HEK293 (cell line): ENCODE data around the gene CYP2A6.
A peak's percentile ranks its signal among the peaks of the same experiment; 100 is the strongest.

Experiments used
- ATF2 ChIP-seq: fragments of 450-650 bp; formaldehyde crosslinking; IDR thresholded peaks from 2 replicates; pipeline ENCODE4 v1.5.1; 2016; ENCODE audit warnings: missing biosample characterization, missing genetic modification characterization, low read depth
- HOXA7 ChIP-seq: sonication (generic); formaldehyde crosslinking; IDR thresholded peaks from 2 replicates; pipeline ENCODE4 v1.8.1; 2022; ENCODE audit warnings: missing genetic modification reagents, borderline replicate concordance
- KLF7 ChIP-seq: fragments of 450-650 bp; formaldehyde crosslinking; IDR thresholded peaks from 2 replicates; pipeline ENCODE4 v1.5.1; 2016; ENCODE audit warnings: missing biosample characterization, missing genetic modification characterization, borderline replicate concordance
- KLF8 ChIP-seq: fragments of 450-650 bp; formaldehyde crosslinking; IDR thresholded peaks from 2 replicates; pipeline ENCODE4 v1.5.1; 2016; ENCODE audit warnings: missing biosample characterization, missing genetic modification characterization
- OSR2 ChIP-seq: fragments of 450-650 bp; formaldehyde crosslinking; IDR thresholded peaks from 2 replicates; pipeline ENCODE4 v1.5.1; 2016; ENCODE audit warnings: missing biosample characterization, missing genetic modification characterization
- TRIM28 ChIP-seq: IDR thresholded peaks from 2 replicates; pipeline ENCODE4 v1.6.1; 2011; ENCODE audit warnings: low read length, control low read depth, borderline replicate concordance
- TSHZ1 ChIP-seq: fragments of 450-650 bp; formaldehyde crosslinking; IDR thresholded peaks from 2 replicates; pipeline ENCODE4 v1.5.1; 2016; ENCODE audit warnings: missing biosample characterization, missing genetic modification characterization, borderline replicate concordance
- ZFHX2 ChIP-seq: fragments of 450-650 bp; formaldehyde crosslinking; conservative IDR thresholded peaks from 2 replicates; pipeline ENCODE4 v1.5.1; 2016; ENCODE audit warnings: missing biosample characterization, missing genetic modification characterization
- ZFP41 ChIP-seq: fragments of 450-650 bp; formaldehyde crosslinking; IDR thresholded peaks from 2 replicates; pipeline ENCODE4 v1.5.1; 2016; ENCODE audit warnings: missing biosample characterization, missing genetic modification characterization, borderline replicate concordance
- ZNF10 ChIP-seq: fragments of 450-650 bp; formaldehyde crosslinking; IDR thresholded peaks from 2 replicates; pipeline ENCODE4 v1.5.1; 2017; ENCODE audit warnings: missing biosample characterization, missing genetic modification characterization
- ZNF157 ChIP-seq: fragments of 450-650 bp; formaldehyde crosslinking; IDR thresholded peaks from 2 replicates; pipeline ENCODE4 v1.5.1; 2016; ENCODE audit warnings: missing biosample characterization, missing genetic modification characterization
- ZNF174 ChIP-seq: fragments of 450-650 bp; formaldehyde crosslinking; IDR thresholded peaks from 2 replicates; pipeline ENCODE4 v1.5.0; 2017; ENCODE audit warnings: missing biosample characterization, mild to moderate bottlenecking, missing genetic modification characterization
- ZNF184 ChIP-seq: fragments of 450-650 bp; IDR thresholded peaks from 2 replicates; pipeline ENCODE4 v1.5.1; 2018; ENCODE audit warnings: missing biosample characterization, mild to moderate bottlenecking, missing genetic modification characterization
- ZNF214 ChIP-seq: fragments of 450-650 bp; formaldehyde crosslinking; IDR thresholded peaks from 2 replicates; pipeline ENCODE4 v1.5.1; 2017; ENCODE audit warnings: missing biosample characterization, mild to moderate bottlenecking, missing genetic modification characterization, borderline replicate concordance
- ZNF221 ChIP-seq: fragments of 450-650 bp; formaldehyde crosslinking; IDR thresholded peaks from 2 replicates; pipeline ENCODE4 v1.5.1; 2017; ENCODE audit warnings: missing biosample characterization, missing genetic modification characterization, borderline replicate concordance
- ZNF398 ChIP-seq: fragments of 450-650 bp; formaldehyde crosslinking; IDR thresholded peaks from 2 replicates; pipeline ENCODE4 v1.5.1; 2017; ENCODE audit warnings: missing biosample characterization, missing genetic modification characterization
- ZNF501 ChIP-seq: fragments of 450-650 bp; formaldehyde crosslinking; IDR thresholded peaks from 2 replicates; pipeline ENCODE4 v1.5.1; 2016; ENCODE audit warnings: missing biosample characterization, missing genetic modification characterization
- ZNF529 ChIP-seq: fragments of 450-650 bp; formaldehyde crosslinking; IDR thresholded peaks from 2 replicates; pipeline ENCODE4 v1.5.1; 2017; ENCODE audit warnings: missing genetic modification characterization, missing biosample characterization; ENCODE audit not compliant: insufficient replicate concordance
- ZNF660 ChIP-seq: fragments of 450-650 bp; IDR thresholded peaks from 2 replicates; pipeline ENCODE4 v1.5.1; 2018; ENCODE audit warnings: missing biosample characterization, mild to moderate bottlenecking, missing genetic modification characterization
- ZNF830 ChIP-seq: fragments of 450-650 bp; IDR thresholded peaks from 2 replicates; pipeline ENCODE4 v1.5.0; 2018; ENCODE audit warnings: missing biosample characterization, missing genetic modification characterization, low read depth, mild to moderate bottlenecking, moderate library complexity
- ZNF837 ChIP-seq: fragments of 450-650 bp; formaldehyde crosslinking; IDR thresholded peaks from 2 replicates; pipeline ENCODE4 v1.5.1; 2016; ENCODE audit warnings: missing biosample characterization, missing genetic modification characterization
- TF ChIP-seq, protein P1 (sequence below): fragments of 450-650 bp; formaldehyde crosslinking; IDR thresholded peaks from 2 replicates; pipeline ENCODE4 v1.5.1; 2016; ENCODE audit warnings: missing biosample characterization, missing genetic modification characterization
- TF ChIP-seq, protein P2 (sequence below): fragments of 450-650 bp; formaldehyde crosslinking; IDR thresholded peaks from 2 replicates; pipeline ENCODE4 v1.5.1; 2016; ENCODE audit warnings: missing biosample characterization, missing genetic modification characterization
- TF ChIP-seq, protein P3 (sequence below): fragments of 450-650 bp; formaldehyde crosslinking; IDR thresholded peaks from 2 replicates; pipeline ENCODE4 v1.5.1; 2016; ENCODE audit warnings: missing biosample characterization, missing genetic modification characterization
- TF ChIP-seq, protein P4 (sequence below): IDR thresholded peaks from 2 replicates; pipeline ENCODE4 v1.6.1; 2011; ENCODE audit warnings: mild to moderate bottlenecking, low read depth, low read length, borderline replicate concordance

CYP2A6 gene

DNA sequence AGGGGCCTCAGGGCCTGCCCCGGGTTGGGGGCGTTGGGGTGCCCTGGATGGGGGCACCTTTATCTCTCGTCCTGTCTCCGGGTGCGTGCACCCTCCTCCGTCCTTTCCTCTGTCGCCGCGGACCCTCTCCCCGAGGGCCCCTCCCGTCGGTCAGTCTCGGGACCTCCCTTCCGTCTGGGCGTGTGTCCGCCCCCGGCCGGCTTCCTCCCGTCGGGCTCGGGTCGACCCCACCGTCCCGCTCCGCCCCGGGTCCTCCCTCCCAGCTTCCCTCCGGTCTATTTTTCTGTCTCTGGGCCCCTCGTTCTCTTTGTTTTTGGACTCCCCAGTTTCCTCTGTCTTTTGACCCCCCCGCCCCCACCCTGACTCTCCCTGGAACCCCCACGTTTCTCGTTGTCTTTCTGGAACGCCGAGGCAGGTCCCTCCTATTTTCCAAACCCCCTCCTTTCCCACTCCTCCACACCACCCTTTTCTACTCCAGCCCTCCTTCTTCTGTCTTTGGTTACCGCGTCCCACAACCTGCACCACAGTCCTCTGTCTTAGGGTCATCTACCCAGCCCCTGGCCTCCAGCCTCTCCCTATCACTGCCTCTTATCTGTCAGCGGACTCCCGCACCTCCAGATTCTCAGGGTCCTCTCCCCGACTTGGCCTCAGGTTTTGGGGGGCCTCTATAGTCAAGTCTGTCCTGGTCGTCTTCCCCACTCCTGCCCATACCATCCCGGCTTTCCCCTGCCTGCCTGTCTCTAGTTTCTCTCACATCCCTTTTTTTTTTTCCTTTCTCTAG lies 50.5 kb downstream of the CYP2A6 start (continued):
- TF ChIP-seq TSHZ1 (tag by site-specific recombination) (no peak), ZNF837 (tag by site-specific recombination) (no peak), ATF2 (tag by site-specific recombination) (no peak), ZNF501 (tag by site-specific recombination) (peak; percentile 46; the same call in 1 of the 2 replicates), ZFHX2 (peak; percentile 94), ZNF529 (tag by site-specific recombination) (no peak), ZNF184 (tag by site-specific recombination) (no peak), ZNF10 (no peak), KLF7 (tag by site-specific recombination) (peak; percentile 87; the same call in 1 of the 2 replicates), ZNF830 (tag by site-specific recombination) (no peak), ZNF214 (no peak), OSR2 (tag by site-specific recombination) (no peak), ZNF221 (tag by site-specific recombination) (no peak), ZNF157 (tag by site-specific recombination) (no peak), ZNF398 (peak; percentile 80), KLF8 (tag by site-specific recombination) (peak; percentile 85), HOXA7 (CRISPR knock-in tag) (no peak), ZFP41 (no peak), ZNF174 (tag by site-specific recombination) (no peak), ZNF660 (no peak), TRIM28 (no peak)
- TF ChIP-seq, protein P1, sequence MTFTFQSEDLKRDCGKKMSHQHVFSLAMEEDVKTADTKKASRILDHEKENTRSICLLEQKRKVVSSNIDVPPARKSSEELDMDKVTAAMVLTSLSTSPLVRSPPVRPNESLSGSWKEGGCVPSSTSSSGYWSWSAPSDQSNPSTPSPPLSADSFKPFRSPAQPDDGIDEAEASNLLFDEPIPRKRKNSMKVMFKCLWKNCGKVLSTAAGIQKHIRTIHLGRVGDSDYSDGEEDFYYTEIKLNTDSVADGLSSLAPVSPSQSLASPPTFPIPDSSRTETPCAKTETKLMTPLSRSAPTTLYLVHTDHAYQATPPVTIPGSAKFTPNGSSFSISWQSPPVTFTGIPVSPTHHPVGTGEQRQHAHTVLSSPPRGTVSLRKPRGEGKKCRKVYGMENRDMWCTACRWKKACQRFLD (tag by site-specific recombination), result no peak
- TF ChIP-seq, protein P2, sequence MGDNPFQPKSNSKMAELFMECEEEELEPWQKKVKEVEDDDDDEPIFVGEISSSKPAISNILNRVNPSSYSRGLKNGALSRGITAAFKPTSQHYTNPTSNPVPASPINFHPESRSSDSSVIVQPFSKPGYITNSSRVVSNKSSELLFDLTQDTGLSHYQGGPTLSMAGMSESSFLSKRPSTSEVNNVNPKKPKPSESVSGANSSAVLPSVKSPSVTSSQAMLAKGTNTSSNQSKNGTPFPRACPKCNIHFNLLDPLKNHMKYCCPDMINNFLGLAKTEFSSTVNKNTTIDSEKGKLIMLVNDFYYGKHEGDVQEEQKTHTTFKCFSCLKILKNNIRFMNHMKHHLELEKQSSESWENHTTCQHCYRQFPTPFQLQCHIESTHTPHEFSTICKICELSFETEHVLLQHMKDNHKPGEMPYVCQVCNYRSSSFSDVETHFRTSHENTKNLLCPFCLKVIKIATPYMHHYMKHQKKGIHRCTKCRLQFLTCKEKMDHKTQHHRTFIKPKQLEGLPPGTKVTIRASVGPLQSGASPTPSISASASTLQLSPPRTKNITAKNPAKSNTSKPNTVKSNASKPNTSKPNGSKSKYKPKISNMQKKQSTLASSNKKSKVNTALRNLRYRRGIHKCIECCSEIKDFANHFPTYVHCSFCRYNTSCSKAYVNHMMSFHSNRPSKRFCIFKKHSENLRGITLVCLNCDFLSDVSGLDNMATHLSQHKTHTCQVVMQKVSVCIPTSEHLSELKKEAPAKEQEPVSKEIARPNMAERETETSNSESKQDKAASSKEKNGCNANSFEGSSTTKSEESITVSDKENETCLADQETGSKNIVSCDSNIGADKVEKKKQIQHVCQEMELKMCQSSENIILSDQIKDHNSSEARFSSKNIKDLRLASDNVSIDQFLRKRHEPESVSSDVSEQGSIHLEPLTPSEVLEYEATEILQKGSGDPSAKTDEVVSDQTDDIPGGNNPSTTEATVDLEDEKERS (tag by site-specific recombination), result no peak
- TF ChIP-seq, protein P3, sequence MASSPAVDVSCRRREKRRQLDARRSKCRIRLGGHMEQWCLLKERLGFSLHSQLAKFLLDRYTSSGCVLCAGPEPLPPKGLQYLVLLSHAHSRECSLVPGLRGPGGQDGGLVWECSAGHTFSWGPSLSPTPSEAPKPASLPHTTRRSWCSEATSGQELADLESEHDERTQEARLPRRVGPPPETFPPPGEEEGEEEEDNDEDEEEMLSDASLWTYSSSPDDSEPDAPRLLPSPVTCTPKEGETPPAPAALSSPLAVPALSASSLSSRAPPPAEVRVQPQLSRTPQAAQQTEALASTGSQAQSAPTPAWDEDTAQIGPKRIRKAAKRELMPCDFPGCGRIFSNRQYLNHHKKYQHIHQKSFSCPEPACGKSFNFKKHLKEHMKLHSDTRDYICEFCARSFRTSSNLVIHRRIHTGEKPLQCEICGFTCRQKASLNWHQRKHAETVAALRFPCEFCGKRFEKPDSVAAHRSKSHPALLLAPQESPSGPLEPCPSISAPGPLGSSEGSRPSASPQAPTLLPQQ (tag by site-specific recombination), result peak; percentile 61
- TF ChIP-seq, protein P4, sequence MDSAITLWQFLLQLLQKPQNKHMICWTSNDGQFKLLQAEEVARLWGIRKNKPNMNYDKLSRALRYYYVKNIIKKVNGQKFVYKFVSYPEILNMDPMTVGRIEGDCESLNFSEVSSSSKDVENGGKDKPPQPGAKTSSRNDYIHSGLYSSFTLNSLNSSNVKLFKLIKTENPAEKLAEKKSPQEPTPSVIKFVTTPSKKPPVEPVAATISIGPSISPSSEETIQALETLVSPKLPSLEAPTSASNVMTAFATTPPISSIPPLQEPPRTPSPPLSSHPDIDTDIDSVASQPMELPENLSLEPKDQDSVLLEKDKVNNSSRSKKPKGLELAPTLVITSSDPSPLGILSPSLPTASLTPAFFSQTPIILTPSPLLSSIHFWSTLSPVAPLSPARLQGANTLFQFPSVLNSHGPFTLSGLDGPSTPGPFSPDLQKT, result no peak
